ENCODE data around the gene SZT2. TPM values are rescaled to one million over a fixed set of nuclear protein-coding genes. Genes with fewer than 3 reads are reported as not detected.

The SZT2 gene
- total RNA-seq, result 100 to 1,000 TPM; 103 to 128 (median 123) TPM
- total RNA-seq (2013), result 56.9 TPM

DNA sequence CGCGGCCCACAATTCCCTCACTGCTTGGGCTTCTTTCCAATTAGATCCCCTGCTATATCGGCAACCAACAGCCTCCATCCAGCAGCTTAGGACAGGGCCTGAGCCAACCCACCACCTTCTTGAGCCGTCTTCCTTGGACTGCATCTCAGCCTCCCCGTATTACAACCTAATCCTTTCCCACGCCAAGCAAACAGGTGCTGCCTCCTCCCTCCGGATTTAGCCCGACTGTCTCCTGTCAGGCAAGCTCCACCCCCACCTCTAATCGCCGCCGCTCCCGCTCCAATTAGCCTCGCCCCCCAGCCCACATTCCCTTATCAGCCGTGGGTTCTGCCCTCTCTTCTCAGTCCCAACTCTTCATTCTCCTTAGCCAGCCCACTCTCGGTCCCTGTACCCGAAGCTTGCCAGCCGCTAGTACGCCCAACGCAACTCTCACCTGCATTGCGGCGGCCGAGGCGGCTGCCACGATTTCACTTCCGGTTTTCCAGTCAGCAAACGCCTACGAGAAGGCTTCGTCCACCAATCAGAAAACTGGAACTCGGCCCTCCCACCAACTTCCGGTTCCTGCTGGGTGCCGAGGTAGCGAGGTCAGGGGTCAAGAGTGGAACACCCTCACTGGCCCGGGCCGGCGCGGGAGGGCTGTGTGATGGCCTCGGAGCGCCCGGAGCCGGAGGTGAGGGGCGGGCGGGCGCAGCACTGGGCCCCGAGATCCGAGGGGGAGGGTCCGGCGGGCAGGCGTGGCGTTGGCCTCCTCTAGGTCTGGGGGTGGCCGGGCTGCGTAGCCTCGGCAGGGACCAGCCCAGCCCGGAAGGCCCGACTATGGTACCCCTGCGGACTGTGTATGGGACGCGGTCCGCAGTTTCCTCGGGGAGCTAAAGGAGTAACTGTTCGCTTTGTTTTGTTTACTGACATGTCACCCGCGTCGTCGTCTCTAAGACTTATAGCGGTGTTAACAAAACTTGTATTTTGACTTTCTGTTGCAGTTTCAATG, at the start of gene SZT2, which contains the start of gene MED8:
Gene SZT2, plus strand, starts transcription at position 574 of the 988 bp plus-strand sequence. Its CDS starts 70 bp downstream, at position 644.
Gene MED8, minus strand, starts transcription at position 475 of the 988 bp plus-strand sequence. Its CDS starts 36 bp downstream, at position 439.
- peaks cover 28% of the 10 kb centered on the region for H3K36me3 ChIP-seq (ENCODE audit: control insufficient read depth, insufficient read depth, low read length)
- peak within 1 kb of the TSS; percentile 97 to 100 for H3K27ac Mint-ChIP-seq
- no peaks in the 10 kb centered on the region for H3K9me3 Mint-ChIP-seq
- no peaks in the 10 kb centered on the region for H3K27me3 Mint-ChIP-seq (ENCODE audit: low read depth in 2 of 2)
- peak within 1 kb of the TSS; percentile 99 for H3K4me3 ChIP-seq (ENCODE audit: low read length)
- DNase-seq, result peak; percentile 92 to 96
- no peaks in the 10 kb centered on the region for H3K27me3 ChIP-seq (ENCODE audit: control insufficient read depth, insufficient read depth, low read length)
- peak within 1 kb of the TSS; percentile 86 for H3K27ac ChIP-seq (ENCODE audit: low read length)
- peaks cover 38 to 49% of the 10 kb centered on the region in 2 donors for H3K4me1 Mint-ChIP-seq
- H3K4me3 Mint-ChIP-seq, result peak within 1 kb of the TSS; percentile 100
- WGBS (ENCODE audit: insufficient coverage), result under 1% methylated on average over 65 of the region's 65 CpGs
- peaks cover 19% of the 10 kb centered on the region for H3K36me3 Mint-ChIP-seq
- intact Hi-C loops (cut with micrococcal nuclease), result loop anchor here (1.0 kb wide), 1 partner anchor 22 kb away; no protein-coding TSS in a partner anchor
- H3K9me3 ChIP-seq (ENCODE audit: control insufficient read depth, insufficient read depth, low read length), result no peaks in the 10 kb centered on the region
- peaks cover 21% of the 10 kb centered on the region for H3K4me1 ChIP-seq (ENCODE audit: control insufficient read depth, insufficient read depth, low read length)
- peak; percentile 95 to 97 (median 96) for ATAC-seq
- TF ChIP-seq, protein P1, sequence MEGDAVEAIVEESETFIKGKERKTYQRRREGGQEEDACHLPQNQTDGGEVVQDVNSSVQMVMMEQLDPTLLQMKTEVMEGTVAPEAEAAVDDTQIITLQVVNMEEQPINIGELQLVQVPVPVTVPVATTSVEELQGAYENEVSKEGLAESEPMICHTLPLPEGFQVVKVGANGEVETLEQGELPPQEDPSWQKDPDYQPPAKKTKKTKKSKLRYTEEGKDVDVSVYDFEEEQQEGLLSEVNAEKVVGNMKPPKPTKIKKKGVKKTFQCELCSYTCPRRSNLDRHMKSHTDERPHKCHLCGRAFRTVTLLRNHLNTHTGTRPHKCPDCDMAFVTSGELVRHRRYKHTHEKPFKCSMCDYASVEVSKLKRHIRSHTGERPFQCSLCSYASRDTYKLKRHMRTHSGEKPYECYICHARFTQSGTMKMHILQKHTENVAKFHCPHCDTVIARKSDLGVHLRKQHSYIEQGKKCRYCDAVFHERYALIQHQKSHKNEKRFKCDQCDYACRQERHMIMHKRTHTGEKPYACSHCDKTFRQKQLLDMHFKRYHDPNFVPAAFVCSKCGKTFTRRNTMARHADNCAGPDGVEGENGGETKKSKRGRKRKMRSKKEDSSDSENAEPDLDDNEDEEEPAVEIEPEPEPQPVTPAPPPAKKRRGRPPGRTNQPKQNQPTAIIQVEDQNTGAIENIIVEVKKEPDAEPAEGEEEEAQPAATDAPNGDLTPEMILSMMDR (IDR thresholded peaks at IDR 0.05), result no peak

DNA sequence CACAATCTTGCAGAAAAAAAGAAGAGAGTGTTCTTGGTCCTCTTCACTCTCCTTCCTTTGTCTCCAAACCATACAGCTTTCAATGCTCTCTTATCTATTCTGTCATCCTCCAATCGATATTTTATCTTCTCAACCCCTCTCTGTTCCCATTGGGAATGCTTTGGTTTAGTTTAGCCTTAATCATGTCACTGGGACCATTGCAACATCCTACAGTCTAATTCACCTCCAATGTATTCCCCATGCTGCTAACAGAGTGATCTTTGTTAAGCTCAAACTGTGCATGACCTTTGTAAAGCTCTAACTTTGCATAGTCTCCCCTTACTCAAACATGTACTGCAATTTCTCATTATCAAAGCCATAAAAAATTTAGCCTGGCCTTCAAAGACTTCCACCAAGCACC, 49.1 kb upstream of the SZT2 start:
- no peaks in the 10 kb centered on the region for H3K27me3 Mint-ChIP-seq (ENCODE audit: low read depth in 2 of 2)
- Histone ChIP-seq H3K4me3 (ENCODE audit: low read length) (no peak overlapping the region), H3K4me1 (ENCODE audit: control insufficient read depth, insufficient read depth, low read length) (no peaks in the 10 kb centered on the region), H3K27me3 (ENCODE audit: control insufficient read depth, insufficient read depth, low read length) (no peaks in the 10 kb centered on the region), H3K27ac (ENCODE audit: low read length) (no peak overlapping the region), H3K9me3 (ENCODE audit: control insufficient read depth, insufficient read depth, low read length) (no peaks in the 10 kb centered on the region), H3K36me3 (ENCODE audit: control insufficient read depth, insufficient read depth, low read length) (no peaks in the 10 kb centered on the region)
- intact Hi-C loops (cut with micrococcal nuclease), result no loop called here
- no peaks in the 10 kb centered on the region for H3K9me3 Mint-ChIP-seq
- TF ChIP-seq, protein P1 (IDR thresholded peaks at IDR 0.05), result no peak
- no peaks in the 10 kb centered on the region for H3K36me3 Mint-ChIP-seq
- ATAC-seq (no peak), DNase-seq (no peak)
- WGBS (ENCODE audit: insufficient coverage), result 67% methylated on average over 1 of the region's 1 CpG
- H3K4me1 Mint-ChIP-seq, result no peaks in the 10 kb centered on the region
- H3K27ac Mint-ChIP-seq, result no peak overlapping the region
- no peak overlapping the region for H3K4me3 Mint-ChIP-seq

DNA sequence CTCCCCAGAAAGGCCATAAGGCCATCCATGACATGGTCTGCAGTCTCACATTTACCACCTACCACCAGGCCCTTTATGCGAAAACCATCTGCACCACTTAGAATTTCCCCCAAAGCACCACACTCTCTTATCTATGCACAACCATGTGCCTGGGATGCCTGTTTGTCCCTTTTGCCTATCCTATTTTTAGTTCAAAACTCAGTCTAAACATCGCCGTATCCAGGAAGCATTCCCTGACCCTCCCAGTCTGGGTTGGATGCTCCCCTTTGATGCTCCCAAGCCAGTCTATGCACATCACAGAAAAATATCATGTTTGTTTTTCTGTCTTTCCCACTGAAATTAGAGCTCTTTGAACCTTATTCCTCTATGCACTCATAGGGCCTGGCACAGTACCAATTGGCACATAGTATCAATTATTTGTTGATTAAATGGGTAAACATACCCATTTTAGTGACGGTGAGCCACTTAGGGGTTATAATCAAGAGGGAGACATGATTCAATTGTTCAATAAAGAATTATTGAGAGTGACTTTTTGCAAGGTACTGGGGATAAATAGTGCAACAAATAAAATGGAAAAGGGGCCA, 45.3 kb upstream of the SZT2 start:
- Histone ChIP-seq H3K4me3 (ENCODE audit: low read length) (no peak overlapping the region), H3K4me1 (ENCODE audit: control insufficient read depth, insufficient read depth, low read length) (no peaks in the 10 kb centered on the region), H3K36me3 (ENCODE audit: control insufficient read depth, insufficient read depth, low read length) (no peaks in the 10 kb centered on the region), H3K27ac (ENCODE audit: low read length) (no peak overlapping the region), H3K9me3 (ENCODE audit: control insufficient read depth, insufficient read depth, low read length) (no peaks in the 10 kb centered on the region), H3K27me3 (ENCODE audit: control insufficient read depth, insufficient read depth, low read length) (no peaks in the 10 kb centered on the region)
- Mint-ChIP-seq H3K9me3 (no peaks in the 10 kb centered on the region), H3K27ac (no peak overlapping the region), H3K27me3 (ENCODE audit: low read depth in 2 of 2) (no peaks in the 10 kb centered on the region), H3K36me3 (no peaks in the 10 kb centered on the region), H3K4me1 (peaks cover 1% of the 10 kb centered on the region in 2 donors), H3K4me3 (no peak overlapping the region)
- intact Hi-C loops (cut with micrococcal nuclease), result no loop called here
- no peak for DNase-seq
- TF ChIP-seq, protein P1 (IDR thresholded peaks at IDR 0.05), result no peak
- ATAC-seq, result no peak
- 95% methylated on average over 4 of the region's 4 CpGs for WGBS (ENCODE audit: insufficient coverage)
